Lung (tissue), 12 donors: ENCODE measurements around the gene TM4SF1. TPM values are rescaled to one million over a fixed set of nuclear protein-coding genes. Genes with fewer than 3 reads are reported as not detected.

Source experiments
- ATAC-seq: fragments of 200-7000 bp; cut with Tn5 transposase; one replicate; pipeline ENCODE4 v1.9.1; 2020; ENCODE audit warnings: moderate number of reproducible peaks; ENCODE audit not compliant: insufficient read depth, low FRiP score
- DNase-seq, 3 donors: peaks; one replicate each; pipeline ENCODE4 v3.0.0-alpha.2; 2013 to 2017
- H3K27ac ChIP-seq, 2 donors: one replicate each; pipeline ENCODE4 v1.5.1; 2013; ENCODE audit warnings: mild to moderate bottlenecking in 2 of 2, moderate library complexity in 2 of 2, control low read depth in 1 of 2, inconsistent platforms in 1 of 2, low read depth in 1 of 2, low read length in 1 of 2
- H3K27me3 ChIP-seq, 3 donors: one replicate each; pipeline ENCODE4 v1.5.1; 2013; ENCODE audit warnings: low read length in 2 of 3; ENCODE audit not compliant: control insufficient read depth in 3 of 3, insufficient read depth in 3 of 3
- H3K36me3 ChIP-seq, 4 donors: one replicate each; pipeline ENCODE4 v1.5.1; 2013; ENCODE audit warnings: low read length in 4 of 4, mild to moderate bottlenecking in 1 of 4, moderate library complexity in 1 of 4; ENCODE audit not compliant: control insufficient read depth in 4 of 4, insufficient read depth in 4 of 4
- H3K4me1 ChIP-seq, 5 donors: one replicate each; pipeline ENCODE4 v1.5.1; 2013; ENCODE audit warnings: low read length in 5 of 5, mild to moderate bottlenecking in 2 of 5, moderate library complexity in 1 of 5; ENCODE audit not compliant: control insufficient read depth in 5 of 5, insufficient read depth in 5 of 5
- H3K4me3 ChIP-seq: one replicate; pipeline ENCODE4 v1.5.1; 2013; ENCODE audit warnings: mild to moderate bottlenecking, control low read depth, moderate library complexity
- H3K9ac ChIP-seq, 2 donors: one replicate each; pipeline ENCODE4 v1.5.1; 2013; ENCODE audit warnings: low read length in 2 of 2, control low read depth in 1 of 2; ENCODE audit not compliant: insufficient read depth in 1 of 2
- H3K9me3 ChIP-seq, 4 donors: one replicate each; pipeline ENCODE4 v1.5.1; 2013; ENCODE audit warnings: low read length in 3 of 4, mild to moderate bottlenecking in 1 of 4, moderate library complexity in 1 of 4; ENCODE audit not compliant: control insufficient read depth in 4 of 4, insufficient read depth in 3 of 4
- CTCF ChIP-seq: IDR thresholded peaks from 2 replicates; pipeline ENCODE4 v1.5.1; 2012; ENCODE audit warnings: mild to moderate bottlenecking; ENCODE audit errors: control extremely low read depth, extremely low read depth
- WGBS, 2 donors: extraction: QIAGEN DNeasy Blood & Tissue Kit; methylation state at CpG; one replicate each; pipeline ENCODE4 v1.1.7; 2013; 5-methylcytosine and 5-hydroxymethylcytosine counted together
- polyA plus RNA-seq, 2 donors: library from polyadenylated mRNA; stranded (reverse); fragments of 200-250 nt; gene quantifications; one replicate each; pipeline ENCODE4 v1.2.1, GENCODE V29; 2013
- total RNA-seq, 2 donors: library from RNA; depleted of rRNA in 1 of 2; stranded (reverse); fragments of >200 nt in 1 of 2; gene quantifications; one replicate each; pipeline ENCODE4 v1.2.1, GENCODE V29; 2014 to 2021
- donor health status: control.
- donor health status: control.
- donor health status: Bipolar disorder and iron deficiency.
- donor health status: healthy.
- donor health status: DM: yes; HTN: yes; CAD: no.

The TM4SF1 gene
- total and polyA plus RNA-seq, 4 donors: 177 to 281 (median 238) TPM

- no peak overlapping the region for H3K4me3 ChIP-seq
- no peaks in the 10 kb centered on the region for H3K36me3 ChIP-seq
- no peaks in the 10 kb centered on the region for H3K27me3 ChIP-seq
- 95% methylated on average over 6 of the region's 6 CpGs for WGBS, 2 donors
- TF ChIP-seq CTCF: no peak
- ATAC-seq (no peak), DNase-seq (no peak)
- H3K4me1 ChIP-seq: peaks cover 0 to 16% (median 6%) of the 10 kb centered on the region in 5 donors
- H3K27ac ChIP-seq: no peak overlapping the region
- no peaks in the 10 kb centered on the region for H3K9me3 ChIP-seq
- no peak overlapping the region for H3K9ac ChIP-seq
Measured at GRCh38 chr3:149390772-149391212, 13.3 kb upstream of the TM4SF1 start.

- H3K4me1 ChIP-seq: peaks cover 0 to 12% (median 6%) of the 10 kb centered on the region in 5 donors
- H3K9me3 ChIP-seq: no peaks in the 10 kb centered on the region
- TF ChIP-seq CTCF: no peak
- no peaks in the 10 kb centered on the region for H3K27me3 ChIP-seq
- no peak overlapping the region for H3K4me3 ChIP-seq
- 94 to 96% methylated on average over 2 of the region's 2 CpGs for WGBS, 2 donors
- H3K36me3 ChIP-seq: no peaks in the 10 kb centered on the region
- H3K9ac ChIP-seq: no peak overlapping the region
- ATAC-seq (no peak), DNase-seq (no peak)
- H3K27ac ChIP-seq: no peak overlapping the region
Measured at GRCh38 chr3:149390294-149390693, 12.8 kb upstream of the TM4SF1 start.

GRCh38 chr3:149388531-149389417 lies 11.3 kb upstream of the TM4SF1 start:
- Histone ChIP-seq H3K36me3 (no peaks in the 10 kb centered on the region), H3K27me3 (no peaks in the 10 kb centered on the region), H3K27ac (peak overlapping the region; percentile 11 to 48), H3K9ac (no peak overlapping the region), H3K9me3 (no peaks in the 10 kb centered on the region), H3K4me3 (no peak overlapping the region), H3K4me1 (peaks cover 0 to 9% (median 0%) of the 10 kb centered on the region in 5 donors)
- TF ChIP-seq CTCF: no peak
- ATAC-seq: no peak
- no peak for DNase-seq
- 89 to 94% methylated on average over 3 of the region's 3 CpGs for WGBS, 2 donors
